Measurements from ENCODE around the gene RNF115. TPM values are rescaled to one million over a fixed set of nuclear protein-coding genes. Genes with fewer than 3 reads are reported as not detected.

Gene RNF115
- total RNA-seq, 1 experiment from 2014 or later = 9.5 TPM

DNA sequence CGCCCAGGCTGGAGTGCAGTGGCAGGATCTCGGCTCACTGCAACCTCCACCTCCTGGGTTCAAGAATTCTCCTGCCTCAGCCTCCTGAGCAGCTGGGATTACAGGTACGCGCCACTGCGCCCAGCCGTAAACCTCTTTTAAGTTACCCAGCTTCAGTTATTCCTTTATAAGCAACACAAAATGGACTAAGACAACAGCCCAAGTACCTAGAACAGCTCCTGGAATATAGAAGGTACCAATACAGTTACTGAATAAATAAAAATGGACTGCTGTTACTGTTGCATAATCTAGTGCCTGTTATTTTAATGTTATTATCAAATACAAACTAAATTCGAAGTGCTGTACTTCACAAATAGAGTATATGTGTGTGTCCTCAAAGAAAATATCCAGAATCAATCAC is 17.1 kb downstream of the RNF115 start:
- RAD21 ChIA-PET (ENCODE audit: low non-redundant PET in 1 of 2, low total read pairs in 2 of 2, uncharacterized antibody in 2 of 2, unreplicated experiment in 2 of 2) = no interaction called here
- no peaks in the 10 kb centered on the region for H3K9me2 ChIP-seq (ENCODE audit: insufficient read depth)
- no TSS peak for BruUV-seq (replicated peaks)
- POLR2A ChIA-PET = no interaction called here
- no peaks in the 10 kb centered on the region for H3K36me3 ChIP-seq (ENCODE audit: control insufficient read depth in 1 of 2, insufficient read depth in 2 of 2, low read length in 2 of 2)
- peaks cover 58% of the 10 kb centered on the region for H3K79me2 ChIP-seq (ENCODE audit: insufficient read depth, low read length)
- H3K9me3 ChIP-seq (ENCODE audit: control insufficient read depth in 1 of 2, insufficient read depth in 1 of 2, low read depth in 1 of 2, low read length in 2 of 2) = no peaks in the 10 kb centered on the region
- DNase-seq (ENCODE audit: low read depth, low spot score) (no peak), ATAC-seq (no peak)
- H3K4me1 ChIP-seq (ENCODE audit: control insufficient read depth in 1 of 2, insufficient read depth in 2 of 2, low read length in 2 of 2) = peaks cover 0 to 6% of the 10 kb centered on the region in 2 experiments; a peak in 1 of 4 replicates
- H3K27me3 ChIP-seq (ENCODE audit: insufficient read depth, low read length) = no peaks in the 10 kb centered on the region
- H3K27ac ChIP-seq (ENCODE audit: low read depth, low read length) = no peak overlapping the region
- H3K4me2 ChIP-seq (ENCODE audit: low read length) = no peak overlapping the region
- H3K9ac ChIP-seq (ENCODE audit: low read length) = no peak overlapping the region
- CTCF ChIA-PET = no interaction called here
- TF ChIP-seq ZFX (IDR thresholded peaks at IDR 0.05) = no peak
- no peak for TF ChIP-seq ZNF274 (IDR thresholded peaks at IDR 0.05; ENCODE audit: low read depth, low read length)
- TF ChIP-seq, protein P1, sequence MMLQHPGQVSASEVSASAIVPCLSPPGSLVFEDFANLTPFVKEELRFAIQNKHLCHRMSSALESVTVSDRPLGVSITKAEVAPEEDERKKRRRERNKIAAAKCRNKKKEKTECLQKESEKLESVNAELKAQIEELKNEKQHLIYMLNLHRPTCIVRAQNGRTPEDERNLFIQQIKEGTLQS (IDR thresholded peaks at IDR 0.05) = no peak
- TF ChIP-seq SP1 (IDR thresholded peaks at IDR 0.05; ENCODE audit: low read depth) = no peak
- TF ChIP-seq POLR2AphosphoS5 (IDR thresholded peaks at IDR 0.05; ENCODE audit: low read depth, low read length) = no peak
- no peak for TF ChIP-seq YY1 (IDR thresholded peaks at IDR 0.05; ENCODE audit: extremely low read depth, insufficient replicate concordance, low read depth, low read length)
- no peak for TF ChIP-seq FOSL1 (IDR thresholded peaks at IDR 0.05; ENCODE audit: low read depth)
- no peak for TF ChIP-seq JUND (IDR thresholded peaks at IDR 0.05)
- TF ChIP-seq SRF (IDR thresholded peaks at IDR 0.05; ENCODE audit: low read depth) = no peak
- no peak for TF ChIP-seq POLR2A (IDR thresholded peaks at IDR 0.05; ENCODE audit: borderline replicate concordance, extremely low read depth, insufficient read depth, insufficient read length)
- no peak overlapping the region for H3K4me3 ChIP-seq (replicated peaks in 1 of 2; ENCODE audit: low read depth in 1 of 2, low read length in 2 of 2)
- no peaks in the 10 kb centered on the region for H4K20me1 ChIP-seq (ENCODE audit: insufficient read depth)
- no peak overlapping the region for H2AFZ ChIP-seq (ENCODE audit: low read depth, low read length, poor library complexity, severe bottlenecking)
- intact Hi-C loops (cut with micrococcal nuclease) = no loop called here

DNA sequence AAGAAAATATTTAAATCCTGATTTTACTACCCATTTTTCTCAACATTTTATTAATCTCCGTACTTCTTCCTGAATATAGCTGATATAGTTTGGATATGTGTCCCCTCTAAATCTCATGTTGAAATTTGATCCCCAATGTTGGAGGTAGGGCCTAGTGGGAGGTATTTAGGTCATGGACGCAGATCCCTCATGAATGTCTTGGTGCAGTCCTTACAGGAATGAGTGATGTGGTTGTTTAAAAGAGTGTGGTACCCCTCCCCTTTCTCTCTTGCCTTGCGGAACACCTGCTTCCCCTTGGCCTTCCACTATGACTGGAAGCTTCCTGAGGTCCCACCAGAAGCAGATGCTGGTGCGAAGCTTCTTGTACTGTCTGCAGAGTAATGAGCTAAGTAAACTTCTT is 17.5 kb downstream of the RNF115 start:
- POLR2A ChIA-PET = no interaction called here
- intact Hi-C loops (cut with micrococcal nuclease) = no loop called here
- Histone ChIP-seq H3K27ac (ENCODE audit: low read depth, low read length) (no peak overlapping the region), H2AFZ (ENCODE audit: low read depth, low read length, poor library complexity, severe bottlenecking) (no peak overlapping the region), H3K27me3 (ENCODE audit: insufficient read depth, low read length) (no peaks in the 10 kb centered on the region), H3K4me2 (ENCODE audit: low read length) (no peak overlapping the region), H4K20me1 (ENCODE audit: insufficient read depth) (no peaks in the 10 kb centered on the region), H3K4me1 (ENCODE audit: control insufficient read depth in 1 of 2, insufficient read depth in 2 of 2, low read length in 2 of 2) (peaks cover 0 to 9% of the 10 kb centered on the region in 2 experiments; a peak in 1 of 4 replicates), H3K9ac (ENCODE audit: low read length) (no peak overlapping the region), H3K36me3 (ENCODE audit: control insufficient read depth in 1 of 2, insufficient read depth in 2 of 2, low read length in 2 of 2) (no peaks in the 10 kb centered on the region), H3K79me2 (ENCODE audit: insufficient read depth, low read length) (peaks cover 60% of the 10 kb centered on the region), H3K9me2 (ENCODE audit: insufficient read depth) (no peaks in the 10 kb centered on the region), H3K4me3 (replicated peaks in 1 of 2; ENCODE audit: low read depth in 1 of 2, low read length in 2 of 2) (no peak overlapping the region), H3K9me3 (ENCODE audit: control insufficient read depth in 1 of 2, insufficient read depth in 1 of 2, low read depth in 1 of 2, low read length in 2 of 2) (no peaks in the 10 kb centered on the region)
- no TSS peak for BruUV-seq (replicated peaks)
- DNase-seq (ENCODE audit: low read depth, low spot score) (no peak), ATAC-seq (no peak)
- RAD21 ChIA-PET (ENCODE audit: low non-redundant PET in 1 of 2, low total read pairs in 2 of 2, uncharacterized antibody in 2 of 2, unreplicated experiment in 2 of 2) = no interaction called here
- CTCF ChIA-PET = no interaction called here
- TF ChIP-seq FOSL1 (IDR thresholded peaks at IDR 0.05; ENCODE audit: low read depth) = no peak
- TF ChIP-seq, protein P2, sequence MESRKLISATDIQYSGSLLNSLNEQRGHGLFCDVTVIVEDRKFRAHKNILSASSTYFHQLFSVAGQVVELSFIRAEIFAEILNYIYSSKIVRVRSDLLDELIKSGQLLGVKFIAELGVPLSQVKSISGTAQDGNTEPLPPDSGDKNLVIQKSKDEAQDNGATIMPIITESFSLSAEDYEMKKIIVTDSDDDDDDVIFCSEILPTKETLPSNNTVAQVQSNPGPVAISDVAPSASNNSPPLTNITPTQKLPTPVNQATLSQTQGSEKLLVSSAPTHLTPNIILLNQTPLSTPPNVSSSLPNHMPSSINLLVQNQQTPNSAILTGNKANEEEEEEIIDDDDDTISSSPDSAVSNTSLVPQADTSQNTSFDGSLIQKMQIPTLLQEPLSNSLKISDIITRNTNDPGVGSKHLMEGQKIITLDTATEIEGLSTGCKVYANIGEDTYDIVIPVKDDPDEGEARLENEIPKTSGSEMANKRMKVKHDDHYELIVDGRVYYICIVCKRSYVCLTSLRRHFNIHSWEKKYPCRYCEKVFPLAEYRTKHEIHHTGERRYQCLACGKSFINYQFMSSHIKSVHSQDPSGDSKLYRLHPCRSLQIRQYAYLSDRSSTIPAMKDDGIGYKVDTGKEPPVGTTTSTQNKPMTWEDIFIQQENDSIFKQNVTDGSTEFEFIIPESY (IDR thresholded peaks at IDR 0.05; ENCODE audit: extremely low read depth, insufficient replicate concordance, low read length) = no peak
- TF ChIP-seq CEBPB (IDR thresholded peaks at IDR 0.05; ENCODE audit: low read depth) = no peak
- TF ChIP-seq, protein P3, sequence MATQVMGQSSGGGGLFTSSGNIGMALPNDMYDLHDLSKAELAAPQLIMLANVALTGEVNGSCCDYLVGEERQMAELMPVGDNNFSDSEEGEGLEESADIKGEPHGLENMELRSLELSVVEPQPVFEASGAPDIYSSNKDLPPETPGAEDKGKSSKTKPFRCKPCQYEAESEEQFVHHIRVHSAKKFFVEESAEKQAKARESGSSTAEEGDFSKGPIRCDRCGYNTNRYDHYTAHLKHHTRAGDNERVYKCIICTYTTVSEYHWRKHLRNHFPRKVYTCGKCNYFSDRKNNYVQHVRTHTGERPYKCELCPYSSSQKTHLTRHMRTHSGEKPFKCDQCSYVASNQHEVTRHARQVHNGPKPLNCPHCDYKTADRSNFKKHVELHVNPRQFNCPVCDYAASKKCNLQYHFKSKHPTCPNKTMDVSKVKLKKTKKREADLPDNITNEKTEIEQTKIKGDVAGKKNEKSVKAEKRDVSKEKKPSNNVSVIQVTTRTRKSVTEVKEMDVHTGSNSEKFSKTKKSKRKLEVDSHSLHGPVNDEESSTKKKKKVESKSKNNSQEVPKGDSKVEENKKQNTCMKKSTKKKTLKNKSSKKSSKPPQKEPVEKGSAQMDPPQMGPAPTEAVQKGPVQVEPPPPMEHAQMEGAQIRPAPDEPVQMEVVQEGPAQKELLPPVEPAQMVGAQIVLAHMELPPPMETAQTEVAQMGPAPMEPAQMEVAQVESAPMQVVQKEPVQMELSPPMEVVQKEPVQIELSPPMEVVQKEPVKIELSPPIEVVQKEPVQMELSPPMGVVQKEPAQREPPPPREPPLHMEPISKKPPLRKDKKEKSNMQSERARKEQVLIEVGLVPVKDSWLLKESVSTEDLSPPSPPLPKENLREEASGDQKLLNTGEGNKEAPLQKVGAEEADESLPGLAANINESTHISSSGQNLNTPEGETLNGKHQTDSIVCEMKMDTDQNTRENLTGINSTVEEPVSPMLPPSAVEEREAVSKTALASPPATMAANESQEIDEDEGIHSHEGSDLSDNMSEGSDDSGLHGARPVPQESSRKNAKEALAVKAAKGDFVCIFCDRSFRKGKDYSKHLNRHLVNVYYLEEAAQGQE (IDR thresholded peaks at IDR 0.05; ENCODE audit: low read depth) = no peak
- TF ChIP-seq EZH2phosphoT487 (IDR thresholded peaks at IDR 0.05; ENCODE audit: borderline replicate concordance) = no peak
- TF ChIP-seq, protein P4, sequence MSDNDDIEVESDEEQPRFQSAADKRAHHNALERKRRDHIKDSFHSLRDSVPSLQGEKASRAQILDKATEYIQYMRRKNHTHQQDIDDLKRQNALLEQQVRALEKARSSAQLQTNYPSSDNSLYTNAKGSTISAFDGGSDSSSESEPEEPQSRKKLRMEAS (IDR thresholded peaks at IDR 0.05) = no peak
- no peak for TF ChIP-seq SP1 (IDR thresholded peaks at IDR 0.05; ENCODE audit: low read depth)
- no peak for TF ChIP-seq YY1 (IDR thresholded peaks at IDR 0.05; ENCODE audit: extremely low read depth, insufficient replicate concordance, low read depth, low read length)
- TF ChIP-seq SRF (IDR thresholded peaks at IDR 0.05; ENCODE audit: low read depth) = no peak
- TF ChIP-seq ELF1 (IDR thresholded peaks at IDR 0.05; ENCODE audit: borderline replicate concordance, low read depth) = no peak
- no peak for TF ChIP-seq EGR1 (IDR thresholded peaks at IDR 0.05; ENCODE audit: low read depth)

Measured in HCT116 (cell line).